Testis (tissue), 3 donors: ENCODE data around the gene PAX7. TPM values are rescaled to one million over a fixed set of nuclear protein-coding genes. Genes with fewer than 3 reads are reported as not detected.

Experiments
- DNase-seq: peaks from one replicate; pipeline ENCODE4 v3.0.0-alpha.2; 2019
- H3K27ac ChIP-seq, 2 donors: fragments of 200-600 bp; sonication (generic); one replicate each; pipeline ENCODE4 v1.5.1; 2019
- H3K27me3 ChIP-seq: fragments of 200-600 bp; sonication (generic); one replicate; pipeline ENCODE4 v1.5.1; 2019
- H3K36me3 ChIP-seq: fragments of 200-600 bp; sonication (generic); one replicate; pipeline ENCODE4 v1.5.1; 2017; ENCODE audit warnings: low read depth; ENCODE audit errors: missing control alignments
- H3K4me1 ChIP-seq: fragments of 200-600 bp; sonication (generic); one replicate; pipeline ENCODE4 v1.5.1; 2019
- H3K4me3 ChIP-seq, 2 donors: fragments of 200-600 bp; sonication (generic); one replicate each; pipeline ENCODE4 v1.5.1; 2017 to 2019
- H3K9me3 ChIP-seq: fragments of 200-600 bp; sonication (generic); one replicate; pipeline ENCODE4 v1.5.1; 2017
- CTCF ChIP-seq, 3 experiments: fragments of 450-650 bp in 2 of 3; fragments of 200-600 bp in 1 of 3; sonication (generic) in 1 of 3; IDR thresholded peaks; one replicate each; pipeline ENCODE4 v1.5.1; 2016 to 2019; ENCODE audit warnings: antibody characterized with exemption in 3 of 3, mild to moderate bottlenecking in 2 of 3, moderate library complexity in 1 of 3
- POLR2A ChIP-seq: fragments of 450-650 bp; IDR thresholded peaks from one replicate; pipeline ENCODE4 v1.6.1; 2017; ENCODE audit warnings: antibody characterized with exemption, mild to moderate bottlenecking, moderate library complexity
- WGBS, 2 donors: methylation state at CpG; one replicate each; pipeline ENCODE4 v1.1.5; 2018; 5-methylcytosine and 5-hydroxymethylcytosine counted together
- intact Hi-C: fragments of 100-400 bp; cut with DNase I; formaldehyde crosslinking; loops from one replicate; pipeline ENCODE4 v1.15.1; 2023; ENCODE audit warnings: low total_unique reads
- polyA plus RNA-seq: library from polyadenylated mRNA; stranded (reverse); fragments of 350-450 nt; fragmentation: Illumina TruSeq; extraction: RNeasy Lipid Tissue Mini Kit (QIAGEN cat#74804); gene quantifications from one replicate; pipeline ENCODE4 v1.2.3, GENCODE V29; 2014; ENCODE audit warnings: low read depth, low replicate concordance; ENCODE audit not compliant: insufficient read depth
- total RNA-seq, 2 donors: library from RNA; depleted of rRNA; stranded (reverse); fragments of >200 nt; gene quantifications; one replicate each; pipeline ENCODE4 v1.2.3, GENCODE V29; 2016

PAX7 gene
- total and polyA plus RNA-seq, 3 donors from 2014 or later = 0.16 to 0.37 (median 0.18) TPM

GRCh38 chr1:18634276-18634675 is 3.6 kb downstream of the PAX7 start:
- WGBS, 2 donors = 29 to 39% methylated on average over 7 to 16 of the region's 16 CpGs
- Histone ChIP-seq H3K27me3 (peaks cover 4% of the 10 kb centered on the region), H3K27ac (no peak overlapping the region), H3K36me3 (no peaks in the 10 kb centered on the region), H3K4me1 (no peaks in the 10 kb centered on the region), H3K9me3 (no peaks in the 10 kb centered on the region), H3K4me3 (no peak overlapping the region)
- intact Hi-C loops = no loop called here
- TF ChIP-seq CTCF (IDR thresholded peaks at IDR 0.05) = no peak
- TF ChIP-seq POLR2A = no peak
- no peak for DNase-seq

DNA sequence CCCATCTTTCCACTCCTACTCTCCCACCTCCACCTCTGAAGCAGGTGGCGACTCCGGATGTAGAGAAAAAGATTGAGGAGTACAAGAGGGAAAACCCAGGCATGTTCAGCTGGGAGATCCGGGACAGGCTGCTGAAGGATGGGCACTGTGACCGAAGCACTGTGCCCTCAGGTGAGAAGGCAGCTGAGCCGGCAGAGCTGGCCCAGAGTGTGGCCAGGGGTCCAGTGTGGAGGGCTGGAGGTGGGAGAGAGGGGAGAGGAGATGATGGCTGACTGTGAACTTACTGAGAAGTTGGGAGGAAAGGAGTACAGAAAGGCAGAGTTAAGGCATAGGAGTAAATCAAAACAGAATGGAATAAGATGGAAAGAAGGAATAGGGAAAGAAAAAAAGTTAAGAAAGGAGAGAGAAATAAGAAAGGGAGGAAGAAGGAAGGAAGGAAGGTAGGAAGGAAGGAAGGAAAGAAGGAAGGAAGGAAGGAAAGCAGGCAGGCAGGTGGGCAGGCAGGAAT is 4.5 kb downstream of the PAX7 start:
- Histone ChIP-seq H3K36me3 (no peaks in the 10 kb centered on the region), H3K4me3 (no peak overlapping the region), H3K4me1 (no peaks in the 10 kb centered on the region), H3K27me3 (peaks cover 4% of the 10 kb centered on the region), H3K9me3 (no peaks in the 10 kb centered on the region), H3K27ac (no peak overlapping the region)
- 27 to 28% methylated on average over 5 of the region's 5 CpGs for WGBS, 2 donors
- DNase-seq = no peak
- no peak for TF ChIP-seq POLR2A
- TF ChIP-seq CTCF (IDR thresholded peaks at IDR 0.05) = no peak
- intact Hi-C loops = no loop called here

DNA sequence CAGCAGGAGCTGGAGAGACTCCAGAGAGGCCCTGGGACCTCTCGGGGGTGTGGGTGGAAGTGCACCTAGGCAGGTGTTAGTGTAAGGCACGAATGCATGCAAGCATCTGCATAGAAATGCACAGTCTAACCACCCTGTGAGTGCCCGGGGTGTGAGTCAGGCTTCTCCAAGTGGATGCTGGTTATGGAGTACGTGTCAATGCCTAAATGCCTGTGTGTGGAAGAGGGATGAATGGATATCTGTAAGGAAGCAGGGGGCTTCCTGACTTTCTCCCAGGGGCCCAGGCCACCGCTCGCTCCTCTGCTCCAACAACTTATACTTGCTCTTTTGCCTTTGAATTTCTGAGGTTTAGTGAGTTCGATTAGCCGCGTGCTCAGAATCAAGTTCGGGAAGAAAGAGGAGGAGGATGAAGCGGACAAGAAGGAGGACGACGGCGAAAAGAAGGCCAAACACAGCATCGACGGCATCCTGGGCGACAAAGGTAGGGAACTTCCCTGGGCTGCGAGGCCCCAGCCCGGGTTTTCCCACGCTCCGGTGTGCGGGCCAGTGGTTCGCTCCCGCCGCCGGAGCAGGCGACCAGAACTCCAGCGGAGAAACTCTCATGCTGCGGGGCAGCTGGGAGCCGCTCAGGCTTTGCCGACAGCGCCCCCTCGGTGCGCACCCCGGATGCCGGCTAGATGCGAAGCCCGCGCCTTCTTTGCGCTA is 5.4 kb downstream of the PAX7 start:
- no peak for DNase-seq
- intact Hi-C loops = no loop called here
- H3K36me3 ChIP-seq = no peaks in the 10 kb centered on the region
- WGBS, 2 donors = 3 to 4% methylated on average over 27 to 40 of the region's 40 CpGs
- H3K4me3 ChIP-seq = no peak overlapping the region
- TF ChIP-seq CTCF (IDR thresholded peaks at IDR 0.05) = no peak
- TF ChIP-seq POLR2A = no peak
- H3K4me1 ChIP-seq = no peaks in the 10 kb centered on the region
- peaks cover 4% of the 10 kb centered on the region for H3K27me3 ChIP-seq
- no peaks in the 10 kb centered on the region for H3K9me3 ChIP-seq
- H3K27ac ChIP-seq = no peak overlapping the region

GRCh38 chr1:18636596-18637508 is 6.2 kb downstream of the PAX7 start:
- Histone ChIP-seq H3K36me3 (no peaks in the 10 kb centered on the region), H3K27me3 (peaks cover 4% of the 10 kb centered on the region), H3K4me3 (no peak overlapping the region), H3K4me1 (no peaks in the 10 kb centered on the region), H3K27ac (no peak overlapping the region), H3K9me3 (no peaks in the 10 kb centered on the region)
- TF ChIP-seq CTCF (IDR thresholded peaks at IDR 0.05) = no peak
- TF ChIP-seq POLR2A = no peak
- 3 to 4% methylated on average over 31 to 52 of the region's 52 CpGs for WGBS, 2 donors
- intact Hi-C loops = no loop called here
- DNase-seq = no peak
